Nucleus accumbens (tissue), 56 donors: ENCODE measurements around the gene FBXO30.

ENCODE experiments used
- DNase-seq, 56 donors: peaks; one replicate each; lab custom pipeline; 2025; lab: John Stamatoyannopoulos, UW

FBXO30 gene

GRCh38 chr6:145758113-145758512 lies 56.5 kb downstream of the FBXO30 start:
- DNase-seq, result no peak

GRCh38 chr6:145756170-145756662 lies 58.4 kb downstream of the FBXO30 start:
- DNase-seq, result no peak

- DNase-seq, result no peak
These were observed 58.9 kb downstream of the FBXO30 start for GRCh38 chr6:145755682-145756081.

GRCh38 chr6:145752638-145753037 lies 62.0 kb downstream of the FBXO30 start:
- no peak for DNase-seq

- DNase-seq, result no peak
These were observed 65.0 kb downstream of the FBXO30 start for GRCh38 chr6:145749632-145750031.

- no peak for DNase-seq
These were observed 68.7 kb downstream of the FBXO30 start for GRCh38 chr6:145745861-145746260.

- DNase-seq, result no peak
These were observed 70.0 kb downstream of the FBXO30 start for GRCh38 chr6:145744619-145745018.
